HG03575 (cell line): ENCODE results near the gene IL15RA.

Experiments used
- ATAC-seq: cut with Tn5 transposase; IDR thresholded peaks from one replicate; pipeline ENCODE4 v1.9.1; 2021; ENCODE audit not compliant: unreplicated experiment, insufficient number of reproducible peaks, low FRiP score; ENCODE audit errors: extremely low read depth

The IL15RA gene, protein sequence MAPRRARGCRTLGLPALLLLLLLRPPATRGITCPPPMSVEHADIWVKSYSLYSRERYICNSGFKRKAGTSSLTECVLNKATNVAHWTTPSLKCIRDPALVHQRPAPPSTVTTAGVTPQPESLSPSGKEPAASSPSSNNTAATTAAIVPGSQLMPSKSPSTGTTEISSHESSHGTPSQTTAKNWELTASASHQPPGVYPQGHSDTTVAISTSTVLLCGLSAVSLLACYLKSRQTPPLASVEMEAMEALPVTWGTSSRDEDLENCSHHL

GRCh38 chr10:5977471-5978229 is at the start of gene IL15RA:
Gene IL15RA, minus strand, starts transcription at chr10:5977543. Its CDS starts 51 bp downstream, at chr10:5977492.
- no peak for ATAC-seq

- ATAC-seq: no peak
Measured at GRCh38 chr10:6025683-6026255, 48.4 kb upstream of the IL15RA start.

DNA sequence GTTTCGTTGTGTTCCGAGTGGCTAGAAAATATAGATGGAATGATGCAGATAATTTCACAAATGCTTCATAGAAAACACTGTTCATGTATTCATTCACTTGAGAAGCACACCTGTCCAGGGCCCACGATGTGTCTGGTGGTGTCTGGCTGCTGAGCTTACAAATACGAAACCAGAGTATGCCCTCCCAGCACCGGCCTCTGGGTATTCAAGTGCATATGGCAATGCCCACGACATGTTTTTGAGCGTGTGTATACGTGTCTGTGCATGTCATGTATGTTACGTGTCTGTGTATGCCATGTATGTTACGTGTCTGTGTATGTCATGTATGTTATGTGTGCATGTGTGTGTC is 47.0 kb upstream of the IL15RA start:
- no peak for ATAC-seq

DNA sequence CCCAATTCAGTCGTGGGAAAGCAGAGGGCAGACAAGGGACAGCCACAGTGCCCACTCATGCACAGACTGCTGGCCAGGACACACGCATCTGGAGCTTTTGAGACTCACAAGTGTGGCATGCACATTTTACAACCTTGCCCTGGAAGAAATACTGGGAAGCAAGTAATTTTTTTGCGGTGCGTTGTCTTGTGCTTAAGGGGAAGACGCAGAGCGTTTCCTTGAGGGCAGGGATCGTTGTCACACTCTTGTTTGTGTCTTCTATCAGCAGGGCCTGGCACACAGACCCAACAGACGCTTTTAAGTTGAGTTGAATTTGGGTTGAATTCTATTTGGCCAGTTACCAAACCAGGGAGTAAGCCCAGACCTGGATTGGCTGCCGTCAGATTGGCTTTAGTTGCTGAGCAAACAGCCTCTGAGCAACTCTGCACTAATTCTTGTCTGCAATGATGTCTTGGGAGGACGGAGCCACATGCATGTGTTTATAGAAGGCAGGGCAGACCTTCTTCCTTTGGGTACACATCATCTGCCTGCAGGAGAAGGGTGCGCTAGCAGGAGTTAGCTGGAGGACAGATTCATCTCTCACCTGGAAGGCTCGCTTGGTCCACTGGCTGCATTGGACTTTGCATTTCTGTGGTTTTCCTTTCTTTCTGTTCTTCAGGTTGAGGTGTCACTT is 46.5 kb upstream of the IL15RA start:
- no peak for ATAC-seq

DNA sequence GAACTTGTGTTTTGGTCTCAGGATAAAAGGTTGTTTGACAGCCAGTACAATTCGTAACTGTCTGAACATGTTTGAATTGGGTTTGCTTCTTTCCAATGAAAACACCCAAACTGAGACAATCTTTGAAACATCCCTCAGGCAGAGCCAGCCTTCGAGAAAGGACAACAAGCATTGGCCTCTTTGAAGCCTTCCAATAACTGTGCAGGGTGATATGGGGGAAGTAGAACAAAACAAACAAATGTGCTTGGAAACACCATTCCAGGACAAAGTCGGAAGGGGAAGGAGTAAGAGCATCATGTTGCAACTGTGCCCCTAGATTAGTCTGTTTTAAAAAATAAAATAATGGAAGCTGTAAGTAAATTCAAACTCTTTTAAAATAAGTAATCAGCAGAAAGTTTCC is 45.3 kb upstream of the IL15RA start:
- ATAC-seq: no peak

GRCh38 chr10:6020826-6021225 is 43.5 kb upstream of the IL15RA start:
- ATAC-seq: no peak

DNA sequence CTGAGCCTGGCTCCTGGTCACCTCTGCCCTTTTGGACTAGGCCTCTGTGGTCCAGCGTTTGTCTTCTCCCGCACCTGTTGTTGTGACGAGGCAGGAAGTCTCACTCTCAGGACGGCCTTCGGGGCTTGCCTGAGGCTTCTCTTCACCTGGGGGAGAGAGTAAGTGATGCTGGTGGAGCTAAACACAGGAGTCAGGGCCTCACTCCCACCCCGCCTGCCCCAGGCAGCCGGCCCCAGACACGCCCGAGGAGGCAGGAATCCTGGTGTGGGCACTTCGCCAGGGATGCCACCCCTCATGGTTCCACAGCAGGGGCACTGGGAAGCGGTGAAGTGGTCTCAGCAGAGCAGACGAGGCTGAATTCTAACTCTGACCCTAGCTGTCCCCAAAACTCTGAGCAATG is 42.5 kb upstream of the IL15RA start:
- no peak for ATAC-seq

DNA sequence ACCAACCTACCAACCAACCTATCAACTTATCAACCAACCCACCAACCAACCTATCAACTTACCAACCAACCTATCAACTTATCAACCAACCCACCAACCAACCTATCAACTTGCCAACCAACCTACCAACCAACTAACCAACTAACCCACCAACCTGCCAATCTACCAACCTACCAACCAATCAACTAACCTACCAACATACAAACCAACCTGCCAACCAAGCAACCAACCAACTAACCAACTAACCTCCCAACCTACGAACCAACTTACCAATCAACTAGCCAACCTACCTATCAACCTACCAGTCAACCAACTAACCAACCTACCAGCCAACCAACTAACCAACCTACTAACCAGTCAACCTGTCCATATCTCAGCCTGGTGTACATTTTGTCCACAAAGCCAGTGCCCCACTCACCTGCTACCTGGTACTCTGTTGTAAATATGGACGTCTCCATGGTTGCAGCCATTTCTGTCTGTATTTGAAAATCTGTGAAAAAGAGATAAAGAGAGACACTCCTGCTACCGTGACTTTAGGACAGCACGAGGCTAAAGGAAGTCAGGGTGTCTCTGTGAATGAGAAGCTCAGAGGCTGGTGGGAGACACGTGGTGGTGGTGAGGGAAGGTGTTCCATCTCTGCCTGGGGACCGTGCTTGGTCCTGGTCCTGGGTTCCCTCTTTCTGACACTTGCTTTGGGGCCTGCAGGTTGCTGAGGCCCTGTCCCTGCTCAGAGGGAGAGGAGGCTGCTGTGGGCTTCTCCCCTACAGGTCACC is 41.9 kb upstream of the IL15RA start:
- no peak for ATAC-seq

GRCh38 chr10:6018422-6018821 is 41.1 kb upstream of the IL15RA start:
- no peak for ATAC-seq

GRCh38 chr10:6017781-6018354 is 40.5 kb upstream of the IL15RA start:
- no peak for ATAC-seq

GRCh38 chr10:6014241-6014761 is 37.0 kb upstream of the IL15RA start:
- ATAC-seq: no peak

GRCh38 chr10:6013413-6014192 is 36.3 kb upstream of the IL15RA start:
- ATAC-seq: no peak

- ATAC-seq: no peak
Measured at GRCh38 chr10:6012121-6012905, 35.0 kb upstream of the IL15RA start.

DNA sequence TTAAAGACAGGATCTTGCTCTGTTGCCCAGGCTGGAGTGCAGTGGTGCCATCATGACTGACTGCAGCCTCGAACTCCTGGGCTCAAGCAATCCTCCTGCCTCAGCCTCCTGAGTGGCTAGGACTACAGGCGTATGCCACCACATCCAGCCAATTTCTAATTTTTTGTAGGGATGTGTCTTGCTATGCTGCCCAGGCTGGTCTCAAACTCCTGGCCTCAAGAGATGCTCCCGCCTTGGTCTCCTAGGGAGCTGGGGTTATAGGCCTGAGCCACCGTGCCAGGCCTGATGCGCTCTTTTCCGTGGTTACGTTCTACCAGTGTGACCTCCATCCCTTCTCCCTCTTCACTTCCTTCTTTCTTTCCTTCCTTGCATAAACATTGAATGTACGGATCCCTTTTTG is 34.2 kb upstream of the IL15RA start:
- ATAC-seq: no peak

GRCh38 chr10:6010569-6010968 is 33.2 kb upstream of the IL15RA start:
- no peak for ATAC-seq

DNA sequence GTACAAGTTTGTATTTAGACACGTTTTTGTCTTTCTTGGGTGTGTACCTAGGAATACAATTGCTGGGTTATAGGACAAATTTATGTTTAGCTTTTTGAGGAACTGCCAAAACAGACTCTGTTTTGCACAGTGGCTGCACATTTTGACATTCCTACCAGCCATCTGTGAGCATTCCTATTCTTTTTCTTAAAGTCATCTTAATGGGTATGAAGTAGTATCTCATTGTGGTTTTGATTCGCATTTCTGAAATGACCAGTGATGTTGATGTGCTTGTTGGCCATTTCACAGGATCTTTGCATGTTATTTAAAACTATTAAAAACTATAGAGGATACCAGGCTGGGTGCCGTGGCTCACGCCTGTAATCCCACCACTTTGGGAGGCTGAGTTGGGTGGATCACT is 32.6 kb upstream of the IL15RA start:
- no peak for ATAC-seq

DNA sequence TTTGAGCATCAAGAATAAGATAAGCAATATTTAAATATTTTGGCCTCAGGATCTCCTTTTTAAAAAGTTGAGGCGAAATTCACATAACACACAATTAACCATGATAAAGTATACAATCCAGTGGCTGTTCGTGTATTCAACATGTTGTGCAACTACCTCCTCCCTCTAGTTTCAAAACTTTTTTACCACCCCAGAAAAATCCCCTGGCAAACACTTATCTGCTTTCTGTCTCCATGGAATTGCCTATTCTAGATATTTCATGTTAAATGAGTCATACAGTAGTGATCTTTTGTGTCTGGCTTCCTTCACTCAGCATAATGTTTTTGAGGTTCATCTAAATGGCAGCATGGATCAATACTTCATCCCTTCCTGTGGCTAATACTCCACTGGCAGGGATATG is 31.8 kb upstream of the IL15RA start:
- ATAC-seq: no peak
